Stimulated activated CD8-positive, alpha-beta memory T cell treated with anti-CD3 and anti-CD28 coated beads, Interleukin-12 subunit alpha, Interleukin-12 subunit beta, amount 100 ng/mL, for 24 hours (primary cell): Measurements from ENCODE around the gene LMBR1L.

Experiments
- DNase-seq: peaks from one replicate; pipeline ENCODE4 v3.0.0-alpha.2; 2020; ENCODE audit errors: extremely low read depth

Gene LMBR1L

DNA sequence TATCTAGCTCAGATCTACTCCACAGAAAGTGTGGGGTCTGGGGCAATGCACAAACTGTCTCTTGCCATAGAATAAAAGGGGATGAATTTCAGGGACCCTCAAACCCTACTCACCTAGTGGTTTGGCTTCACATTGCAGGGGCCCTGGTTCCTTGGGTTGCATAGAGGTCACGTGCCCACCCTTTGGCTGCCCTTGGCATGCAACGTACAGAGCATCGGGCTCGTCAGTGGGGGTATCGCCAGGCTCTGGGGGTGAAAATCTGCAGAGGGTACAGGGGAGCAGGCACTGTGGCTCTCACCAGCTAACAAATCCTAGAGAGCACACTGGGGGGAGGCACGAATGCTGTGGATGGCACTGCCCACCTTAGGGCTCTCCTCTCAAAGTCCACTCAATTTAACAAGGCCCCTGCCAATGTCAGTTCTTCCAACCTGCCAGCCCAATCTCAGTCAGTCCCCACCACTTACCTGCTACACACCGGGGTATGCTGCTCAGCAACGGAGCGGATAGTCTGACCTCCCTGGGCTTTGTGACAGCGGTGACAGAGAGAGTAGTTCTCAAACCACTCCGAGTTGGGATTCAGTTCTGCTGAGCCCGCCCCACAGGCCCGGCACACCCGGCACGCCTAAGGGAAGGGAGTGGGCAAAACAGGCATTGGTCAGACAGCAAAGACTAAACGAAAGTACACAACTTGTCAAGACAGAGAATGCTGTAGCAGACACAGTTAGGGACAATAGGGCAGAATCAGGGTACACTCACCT lies 58.0 kb downstream of the LMBR1L start:
- no peak for DNase-seq

DNA sequence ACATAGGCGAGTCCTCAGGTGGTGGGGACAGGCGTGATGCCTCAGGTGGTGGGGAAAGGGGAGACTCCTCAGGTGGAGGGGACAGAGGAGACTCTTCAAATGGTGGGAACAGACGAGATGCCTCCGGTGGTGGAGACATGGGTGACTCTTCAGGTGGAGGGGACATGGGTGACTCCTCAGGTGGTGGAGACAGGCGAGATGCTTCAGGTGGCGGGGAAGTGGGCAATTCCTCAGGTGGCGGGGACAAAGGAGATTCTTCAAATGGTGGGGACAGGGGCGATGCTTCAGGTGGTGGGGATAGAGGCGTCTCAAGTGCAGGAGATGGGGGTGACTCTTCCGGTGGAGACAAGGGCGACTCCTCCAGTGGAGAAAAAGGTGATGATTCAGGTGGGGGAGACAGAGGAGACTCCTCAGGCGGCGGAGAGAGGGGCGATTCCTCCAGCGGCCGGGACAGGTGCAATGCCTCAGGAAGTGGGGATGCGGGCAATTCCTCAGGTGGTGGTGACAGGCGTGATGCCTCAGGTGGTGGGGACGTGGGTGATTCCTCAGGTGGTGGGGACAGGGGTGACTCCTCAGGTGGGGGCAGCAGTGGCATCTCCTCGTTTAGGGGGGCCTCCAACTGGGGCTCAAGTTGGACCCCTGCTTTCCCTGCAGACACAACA lies 58.7 kb downstream of the LMBR1L start:
- DNase-seq, result no peak

DNA sequence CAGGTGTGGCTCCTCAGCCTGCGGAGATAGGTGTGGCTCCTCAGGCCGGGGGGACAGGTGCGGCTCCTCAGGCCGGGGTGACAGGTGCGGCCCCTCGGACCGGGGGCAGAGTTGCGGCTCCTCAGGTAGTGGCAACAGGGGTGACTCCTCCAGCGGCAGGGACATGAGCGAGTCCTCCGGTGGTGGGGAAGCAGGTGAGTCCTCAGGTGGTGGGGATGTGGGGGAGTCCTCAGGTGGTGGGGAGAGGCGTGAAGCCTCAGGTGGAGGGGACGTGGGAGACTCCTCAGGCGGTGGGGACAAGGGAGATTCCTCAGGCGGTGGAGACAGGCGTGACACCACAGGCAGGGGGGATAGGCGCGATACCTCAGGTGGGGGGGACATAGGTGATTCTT lies 59.3 kb downstream of the LMBR1L start:
- no peak for DNase-seq

DNA sequence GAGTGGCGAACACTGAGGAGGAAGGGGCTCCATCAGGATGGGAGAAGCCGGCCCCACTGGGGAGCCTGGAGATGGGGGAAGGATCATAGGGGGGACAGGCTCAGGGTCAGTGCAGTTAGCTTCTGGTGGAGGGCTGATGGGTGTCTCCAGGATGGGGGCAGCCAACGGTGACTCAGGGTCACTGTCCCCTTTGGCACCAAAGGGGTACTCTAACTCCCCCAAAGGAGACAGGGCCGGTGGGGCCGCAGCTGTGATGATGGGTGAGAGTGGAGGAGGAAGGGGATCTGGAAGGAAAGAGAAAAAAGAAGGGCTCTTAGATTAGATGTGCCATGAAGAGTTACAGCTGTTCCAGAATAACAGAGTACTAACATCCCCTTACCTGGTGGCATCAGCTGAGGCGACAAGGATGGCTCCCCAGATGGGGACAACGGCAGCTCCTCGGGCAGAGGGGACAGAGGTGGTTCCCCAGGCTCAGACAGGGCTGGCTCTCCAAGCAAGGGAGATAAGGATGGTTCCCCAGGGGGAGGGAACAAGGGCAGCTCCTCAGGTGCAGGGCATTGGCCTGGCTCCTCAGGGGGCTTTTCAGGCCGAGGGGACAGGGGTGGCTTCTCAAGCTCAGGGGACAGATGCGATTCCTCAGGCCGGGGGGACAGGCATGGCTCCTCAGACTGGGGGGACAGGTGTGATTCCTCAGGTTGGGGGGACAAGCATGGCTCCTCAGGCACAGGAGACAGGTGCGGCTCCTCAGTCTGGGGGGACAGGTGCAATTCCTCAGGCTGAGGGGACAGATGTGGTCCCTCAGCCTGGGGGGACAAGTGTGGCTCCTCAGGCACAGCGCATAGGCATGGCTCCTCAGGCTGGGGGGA lies 59.9 kb downstream of the LMBR1L start:
- DNase-seq, result no peak

DNA sequence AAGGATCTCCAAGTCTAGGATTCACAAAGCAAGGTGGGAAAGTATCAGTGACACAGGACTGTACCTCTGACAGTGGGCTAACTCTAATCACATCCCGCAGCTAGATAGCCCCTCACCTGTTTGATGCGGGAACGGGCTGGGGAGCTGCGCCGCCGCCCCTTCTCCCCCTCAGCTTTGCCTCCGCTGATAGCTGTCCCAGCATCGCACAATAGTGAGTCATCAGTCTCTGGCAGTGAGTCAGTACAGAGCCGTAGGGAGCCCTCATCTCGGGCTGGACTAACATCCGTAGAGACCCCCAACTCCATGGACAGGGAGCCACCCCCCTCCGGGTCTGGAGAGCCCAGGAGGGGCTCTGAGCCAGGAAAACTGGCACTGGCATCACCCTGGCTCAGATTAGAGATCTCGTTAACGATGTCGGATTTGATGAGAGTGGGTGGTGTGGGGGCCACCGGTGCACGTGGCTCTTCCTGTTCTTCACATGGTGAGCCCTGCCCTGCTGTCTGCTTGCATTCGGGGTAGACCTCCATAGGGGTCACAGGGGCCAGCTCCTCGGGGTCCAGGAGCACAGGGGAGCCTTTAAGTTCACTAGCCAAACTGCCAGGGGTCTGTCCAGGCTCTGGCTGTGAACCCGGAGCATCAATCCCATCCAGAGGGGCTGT lies 61.0 kb downstream of the LMBR1L start:
- no peak for DNase-seq

DNA sequence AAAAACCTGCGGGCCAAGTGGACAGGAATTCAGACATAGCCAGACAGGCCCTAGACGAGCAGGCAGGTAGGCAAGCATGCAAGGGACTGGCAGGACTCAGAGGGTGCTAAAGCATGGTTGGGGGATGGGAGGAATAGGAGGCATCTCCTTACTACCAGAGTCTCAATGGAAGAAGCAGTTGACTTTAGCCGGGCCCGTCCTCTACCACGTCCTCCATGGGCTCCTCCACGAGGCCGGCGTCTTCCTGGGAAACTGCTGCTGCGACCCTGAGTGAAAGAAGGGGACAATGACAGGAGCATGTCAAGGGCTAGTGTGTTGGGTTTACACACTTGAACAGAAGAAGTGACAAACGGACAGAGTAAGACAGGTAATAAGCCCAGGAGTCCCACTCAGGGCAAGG lies 61.7 kb downstream of the LMBR1L start:
- no peak for DNase-seq
